Muscle layer of colon (tissue), 2 donors: ENCODE results near the gene DR1.

ENCODE experiments used
- H3K27ac ChIP-seq: one replicate; pipeline ENCODE4 v1.7.0; 2013; ENCODE audit warnings: low read depth, mild to moderate bottlenecking, low read length, moderate library complexity
- H3K27me3 ChIP-seq, 2 donors: one replicate each; pipeline ENCODE4 v1.7.0; 2013; ENCODE audit warnings: low read length in 2 of 2, mild to moderate bottlenecking in 2 of 2; ENCODE audit not compliant: insufficient read depth in 2 of 2, control insufficient read depth in 1 of 2
- H3K36me3 ChIP-seq: one replicate; pipeline ENCODE4 v1.7.0; 2013; ENCODE audit warnings: mild to moderate bottlenecking, low read length; ENCODE audit not compliant: insufficient read depth
- H3K4me1 ChIP-seq: one replicate; pipeline ENCODE4 v1.7.0; 2013; ENCODE audit warnings: mild to moderate bottlenecking, low read length; ENCODE audit not compliant: insufficient read depth
- H3K4me3 ChIP-seq, 2 donors: one replicate each; pipeline ENCODE4 v1.7.0; 2013; ENCODE audit warnings: low read length in 2 of 2, low read depth in 1 of 2, mild to moderate bottlenecking in 1 of 2, moderate library complexity in 1 of 2
- H3K9ac ChIP-seq: one replicate; pipeline ENCODE4 v1.7.0; 2013; ENCODE audit warnings: low read length
- H3K9me3 ChIP-seq: one replicate; pipeline ENCODE4 v1.7.0; 2013; ENCODE audit warnings: mild to moderate bottlenecking, low read length
- donor health status: abdominal sarcoma.
- donor health status: Adenocarcinoma of cecum.

DR1 gene

GRCh38 chr1:93399781-93400180 is 54.1 kb downstream of the DR1 start:
- no peak overlapping the region for H3K9ac ChIP-seq
- no peaks in the 10 kb centered on the region for H3K4me1 ChIP-seq
- no peak overlapping the region for H3K27ac ChIP-seq
- no peaks in the 10 kb centered on the region for H3K27me3 ChIP-seq
- no peaks in the 10 kb centered on the region for H3K36me3 ChIP-seq
- H3K9me3 ChIP-seq = no peaks in the 10 kb centered on the region
- H3K4me3 ChIP-seq = no peak overlapping the region

GRCh38 chr1:93408203-93408602 is 62.5 kb downstream of the DR1 start:
- Histone ChIP-seq H3K9me3 (no peaks in the 10 kb centered on the region), H3K4me3 (no peak overlapping the region), H3K36me3 (no peaks in the 10 kb centered on the region), H3K4me1 (no peaks in the 10 kb centered on the region), H3K27me3 (no peaks in the 10 kb centered on the region), H3K27ac (no peak overlapping the region), H3K9ac (no peak overlapping the region)

- Histone ChIP-seq H3K9me3 (no peaks in the 10 kb centered on the region), H3K36me3 (no peaks in the 10 kb centered on the region), H3K27me3 (no peaks in the 10 kb centered on the region), H3K4me1 (no peaks in the 10 kb centered on the region), H3K9ac (no peak overlapping the region), H3K27ac (no peak overlapping the region), H3K4me3 (no peak overlapping the region)
These were observed 65.3 kb downstream of the DR1 start for GRCh38 chr1:93411000-93411399.

GRCh38 chr1:93414749-93415148 is 69.0 kb downstream of the DR1 start:
- no peaks in the 10 kb centered on the region for H3K36me3 ChIP-seq
- no peak overlapping the region for H3K4me3 ChIP-seq
- no peaks in the 10 kb centered on the region for H3K4me1 ChIP-seq
- no peak overlapping the region for H3K27ac ChIP-seq
- no peak overlapping the region for H3K9ac ChIP-seq
- H3K27me3 ChIP-seq = no peaks in the 10 kb centered on the region
- no peaks in the 10 kb centered on the region for H3K9me3 ChIP-seq

- Histone ChIP-seq H3K27ac (no peak overlapping the region), H3K4me3 (no peak overlapping the region)
These were observed 69.6 kb downstream of the DR1 start for GRCh38 chr1:93415296-93415695.

GRCh38 chr1:93416183-93416582 is 70.5 kb downstream of the DR1 start:
- Histone ChIP-seq H3K4me1 (no peaks in the 10 kb centered on the region), H3K9me3 (no peaks in the 10 kb centered on the region), H3K4me3 (no peak overlapping the region), H3K27me3 (no peaks in the 10 kb centered on the region), H3K27ac (no peak overlapping the region), H3K36me3 (no peaks in the 10 kb centered on the region), H3K9ac (no peak overlapping the region)

More at GRCh38 chr1:93415296-93415695, 69.6 kb downstream of the DR1 start:
- Histone ChIP-seq H3K27me3 (no peaks in the 10 kb centered on the region), H3K36me3 (no peaks in the 10 kb centered on the region), H3K9ac (no peak overlapping the region), H3K9me3 (no peaks in the 10 kb centered on the region), H3K4me1 (no peaks in the 10 kb centered on the region)
